ENCODE data around the gene SHD.
"Not testable (repeated sequence)": the region's sequence is repeated elsewhere in the genome, so short reads cannot be mapped to it uniquely, and the experiment has no call there.

The SHD gene

GRCh38 chr19:4327252-4327876 is 48.3 kb downstream of the SHD start:
- DNase-seq (ENCODE audit: low read depth, low spot score) = no peak

- no peak for DNase-seq (ENCODE audit: low read depth, low spot score)
Observed at GRCh38 chr19:4327877-4328242, 48.8 kb downstream of the SHD start.

- DNase-seq (ENCODE audit: low read depth, low spot score) = peak; percentile 91
Observed at GRCh38 chr19:4328243-4328990, 49.4 kb downstream of the SHD start.

DNA sequence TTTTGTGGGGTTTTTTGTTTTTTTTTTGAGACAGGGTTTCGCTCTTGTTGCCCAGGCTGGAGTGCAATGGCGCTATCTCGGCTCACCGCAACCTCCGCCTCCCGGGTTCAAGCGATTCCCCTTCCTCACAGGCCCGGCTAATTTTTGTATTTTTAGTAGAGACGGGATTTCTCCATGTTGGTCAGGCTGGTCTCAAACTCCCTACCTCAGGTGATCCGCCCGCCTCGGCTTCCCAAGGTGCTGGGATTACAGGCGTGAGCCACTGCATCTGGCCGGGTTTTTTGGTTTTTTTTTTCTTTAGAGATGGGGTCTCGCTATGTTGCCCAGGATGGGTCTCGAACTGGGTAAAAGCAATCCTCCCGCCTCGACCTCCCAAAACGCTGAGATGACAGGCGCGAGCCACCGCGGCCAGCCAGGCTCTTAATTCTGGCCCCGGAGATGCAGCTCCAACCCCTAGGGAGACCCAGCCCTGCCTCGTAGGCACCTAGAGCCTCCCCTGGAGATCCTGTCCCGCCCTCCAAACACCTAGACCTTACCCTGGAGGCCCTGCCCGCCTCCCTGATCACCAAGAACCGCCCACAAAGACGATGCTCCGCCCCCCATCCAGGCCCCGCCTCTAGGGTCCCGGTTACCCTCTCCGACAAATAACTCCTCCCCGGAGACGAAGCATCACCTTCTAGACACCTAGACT is 50.1 kb downstream of the SHD start:
- not testable (repeated sequence) for DNase-seq (ENCODE audit: low read depth, low spot score)

GRCh38 chr19:4329858-4330257 is 50.8 kb downstream of the SHD start:
- no peak for DNase-seq (ENCODE audit: low read depth, low spot score)

- no peak for DNase-seq (ENCODE audit: low read depth, low spot score)
Observed at GRCh38 chr19:4334929-4335570, 56.0 kb downstream of the SHD start.

- DNase-seq (ENCODE audit: low read depth, low spot score) = no peak
Observed at GRCh38 chr19:4337906-4338440, 58.9 kb downstream of the SHD start.

DNA sequence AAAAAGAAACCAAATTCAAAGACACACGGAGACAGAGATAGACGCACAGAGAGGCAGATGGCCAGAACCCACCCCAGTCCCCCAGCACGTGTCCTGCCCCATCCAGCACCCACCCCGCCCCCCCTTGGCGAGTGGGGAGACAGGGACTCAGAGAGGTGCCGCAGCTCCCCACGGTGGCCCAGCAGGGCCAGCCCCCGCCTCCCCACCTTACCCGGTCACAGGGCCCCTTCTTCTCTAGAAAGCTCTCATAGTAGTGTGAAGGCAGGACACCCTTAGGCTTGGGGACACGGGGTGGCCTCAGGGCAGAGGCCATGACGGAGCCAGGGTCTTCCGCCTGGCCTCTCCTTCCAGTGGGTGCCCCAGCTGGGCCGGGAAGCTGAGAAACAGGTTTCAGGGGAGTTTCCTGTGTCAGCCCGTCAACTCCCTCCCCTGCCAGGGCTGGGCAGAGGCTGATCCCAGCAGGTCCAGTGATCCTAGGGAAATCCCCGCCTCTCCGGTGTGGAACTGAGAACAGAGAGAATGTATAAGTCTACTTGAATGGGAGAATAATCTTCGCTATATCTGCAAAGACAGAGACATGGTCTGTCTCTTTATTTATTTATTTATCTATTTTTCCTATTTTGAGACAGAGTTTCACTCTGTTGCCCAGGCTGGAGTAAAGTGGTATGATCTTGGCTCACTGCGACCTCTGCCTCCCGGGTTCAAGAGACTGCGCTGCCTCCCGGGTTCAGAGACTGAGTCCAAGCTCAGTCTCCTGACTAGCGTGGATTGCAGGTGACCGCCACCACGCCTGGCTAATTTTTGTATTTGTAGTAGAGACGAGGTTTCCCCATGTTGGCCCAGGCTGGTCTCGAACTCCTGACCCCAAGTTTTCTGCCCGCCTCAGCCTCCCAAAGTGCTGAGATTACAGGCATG is 59.6 kb downstream of the SHD start, which contains the start of gene STAP2:
Gene STAP2, minus strand, starts transcription at position 387 of the 915 bp plus-strand sequence. Its CDS starts 74 bp downstream, at position 313.
- no peak for DNase-seq (ENCODE audit: low read depth, low spot score)

Measured in smooth muscle cell of the brain vasculature (primary cell).